Vagina (tissue), 2 donors: ENCODE data around the gene PCNX1.

Source experiments
- POLR2A ChIP-seq, 2 donors: fragments of 450-650 bp; IDR thresholded peaks; one replicate each; pipeline ENCODE4 v1.6.1; 2017; ENCODE audit warnings: antibody characterized with exemption in 2 of 2, mild to moderate bottlenecking in 2 of 2, moderate library complexity in 2 of 2
- POLR2AphosphoS5 ChIP-seq, 2 donors: sonication (generic); formaldehyde crosslinking; IDR thresholded peaks; one replicate each; pipeline ENCODE4 v1.9.0; 2017; ENCODE audit warnings: antibody characterized with exemption in 2 of 2, mild to moderate bottlenecking in 2 of 2, low read depth in 1 of 2; ENCODE audit not compliant: insufficient read depth in 1 of 2
- TF ChIP-seq, protein P1 (sequence below), 3 experiments: fragments of 450-650 bp in 2 of 3; fragments of 200-600 bp in 1 of 3; sonication (generic) in 1 of 3; IDR thresholded peaks; one replicate each; pipeline ENCODE4 v1.5.1; 2017 to 2019; ENCODE audit warnings: antibody characterized with exemption in 3 of 3, mild to moderate bottlenecking in 2 of 3, moderate library complexity in 2 of 3

- TF ChIP-seq, protein P1, sequence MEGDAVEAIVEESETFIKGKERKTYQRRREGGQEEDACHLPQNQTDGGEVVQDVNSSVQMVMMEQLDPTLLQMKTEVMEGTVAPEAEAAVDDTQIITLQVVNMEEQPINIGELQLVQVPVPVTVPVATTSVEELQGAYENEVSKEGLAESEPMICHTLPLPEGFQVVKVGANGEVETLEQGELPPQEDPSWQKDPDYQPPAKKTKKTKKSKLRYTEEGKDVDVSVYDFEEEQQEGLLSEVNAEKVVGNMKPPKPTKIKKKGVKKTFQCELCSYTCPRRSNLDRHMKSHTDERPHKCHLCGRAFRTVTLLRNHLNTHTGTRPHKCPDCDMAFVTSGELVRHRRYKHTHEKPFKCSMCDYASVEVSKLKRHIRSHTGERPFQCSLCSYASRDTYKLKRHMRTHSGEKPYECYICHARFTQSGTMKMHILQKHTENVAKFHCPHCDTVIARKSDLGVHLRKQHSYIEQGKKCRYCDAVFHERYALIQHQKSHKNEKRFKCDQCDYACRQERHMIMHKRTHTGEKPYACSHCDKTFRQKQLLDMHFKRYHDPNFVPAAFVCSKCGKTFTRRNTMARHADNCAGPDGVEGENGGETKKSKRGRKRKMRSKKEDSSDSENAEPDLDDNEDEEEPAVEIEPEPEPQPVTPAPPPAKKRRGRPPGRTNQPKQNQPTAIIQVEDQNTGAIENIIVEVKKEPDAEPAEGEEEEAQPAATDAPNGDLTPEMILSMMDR (IDR thresholded peaks at IDR 0.05), result no peak
- TF ChIP-seq POLR2AphosphoS5 (IDR thresholded peaks at IDR 0.05; ENCODE audit: insufficient read depth in 1 of 2, low read depth in 1 of 2) (no peak), POLR2A (IDR thresholded peaks at IDR 0.05) (no peak)
Measured at GRCh38 chr14:71094722-71095121, 187.5 kb downstream of the PCNX1 start.
